ENCODE measurements around the gene IFNAR1.

The IFNAR1 gene

DNA sequence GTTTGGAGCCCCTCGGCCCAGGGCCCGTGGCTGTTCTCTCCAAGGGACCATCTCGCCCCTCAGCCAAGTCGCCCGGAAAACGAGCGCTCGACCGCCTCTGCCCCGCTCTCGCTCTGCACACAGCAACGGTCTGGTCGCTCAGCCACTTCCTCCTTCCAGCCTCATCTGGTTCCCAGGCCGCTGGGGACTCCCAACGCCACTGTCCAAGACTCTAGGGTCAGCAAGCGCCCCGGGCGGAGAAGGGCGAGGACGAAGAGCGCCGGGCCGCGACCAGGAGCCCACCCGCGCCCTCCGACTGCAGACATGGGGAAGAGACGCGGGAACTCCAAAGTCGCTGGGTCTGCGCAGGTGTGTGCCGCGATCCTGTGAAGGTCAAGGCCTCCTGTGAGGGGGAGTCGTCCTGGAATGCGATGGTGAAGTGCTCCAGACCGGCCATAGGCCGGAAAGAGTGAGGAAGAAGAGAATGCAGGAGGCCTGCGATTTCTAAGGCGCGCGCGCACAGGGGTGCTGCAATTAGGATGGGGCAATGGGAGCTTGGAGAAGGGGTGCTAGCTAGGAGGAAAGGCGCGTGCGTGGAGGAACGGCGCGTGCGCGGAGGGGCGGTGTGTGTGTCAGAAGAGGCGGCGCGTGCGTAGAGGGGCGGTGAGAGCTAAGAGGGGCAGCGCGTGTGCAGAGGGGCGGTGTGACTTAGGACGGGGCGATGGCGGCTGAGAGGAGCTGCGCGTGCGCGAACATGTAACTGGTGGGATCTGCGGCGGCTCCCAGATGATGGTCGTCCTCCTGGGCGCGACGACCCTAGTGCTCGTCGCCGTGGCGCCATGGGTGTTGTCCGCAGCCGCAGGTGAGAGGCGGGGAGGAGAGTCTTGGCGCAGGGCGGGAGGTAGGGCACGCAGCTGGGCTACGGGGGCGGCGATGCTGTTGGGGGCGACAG is at the start of gene IFNAR1:
IFNAR1 (plus strand) TSS at position 680 of the 931 bp plus-strand sequence; CDS start at position 766, 86 bp downstream.
- no CpG with 5 or more reads among the region's 86 CpGs for WGBS (ENCODE audit: insufficient coverage, insufficient read length)
- H3K4me3 ChIP-seq (ENCODE audit: low read length) = peak within 1 kb of the TSS; percentile 86; the same call in 1 of the 2 replicates
- DNase-seq (ENCODE audit: low read depth, low spot score) = peak; percentile 84
- no peaks in the 10 kb centered on the region for H3K27me3 ChIP-seq (ENCODE audit: control insufficient read depth, insufficient read depth, low read length)
- no peaks in the 10 kb centered on the region for H3K4me1 ChIP-seq (ENCODE audit: control insufficient read depth, insufficient read depth, low read length)
- H3K36me3 ChIP-seq (ENCODE audit: control insufficient read depth, insufficient read depth, low read length) = no peaks in the 10 kb centered on the region
- no peak within 1 kb of the TSS for H3K27ac ChIP-seq (ENCODE audit: low read length)
- no peaks in the 10 kb centered on the region for H3K9me3 ChIP-seq (ENCODE audit: control insufficient read depth, insufficient read depth, low read length)

DNA sequence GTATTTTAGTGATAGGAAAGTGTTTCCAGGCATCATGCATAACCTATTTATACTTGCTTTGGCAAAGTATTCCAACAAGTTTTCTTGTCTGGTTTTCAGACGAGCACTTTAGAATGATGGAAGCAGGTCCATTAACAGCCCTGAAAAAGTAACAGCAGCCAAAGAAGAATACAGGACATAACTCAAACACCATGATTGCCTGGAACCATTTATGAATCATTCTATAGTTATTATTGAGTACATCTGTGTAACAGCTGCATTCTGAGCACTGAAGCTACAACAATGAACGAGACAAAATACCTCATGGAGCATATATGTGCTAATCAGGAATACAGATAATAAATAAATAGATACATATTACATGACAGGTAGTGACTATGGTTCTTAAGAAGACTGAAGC is 46.0 kb upstream of the IFNAR1 start:
- H3K27ac ChIP-seq (ENCODE audit: low read length) = no peak overlapping the region
- H3K4me1 ChIP-seq (ENCODE audit: control insufficient read depth, insufficient read depth, low read length) = no peaks in the 10 kb centered on the region
- no CpG with 5 or more reads among the region's 2 CpGs for WGBS (ENCODE audit: insufficient coverage, insufficient read length)
- H3K36me3 ChIP-seq (ENCODE audit: control insufficient read depth, insufficient read depth, low read length) = no peaks in the 10 kb centered on the region
- H3K27me3 ChIP-seq (ENCODE audit: control insufficient read depth, insufficient read depth, low read length) = no peaks in the 10 kb centered on the region
- no peak overlapping the region for H3K4me3 ChIP-seq (ENCODE audit: low read length)
- H3K9me3 ChIP-seq (ENCODE audit: control insufficient read depth, insufficient read depth, low read length) = no peaks in the 10 kb centered on the region
- DNase-seq (ENCODE audit: low read depth, low spot score) = no peak

DNA sequence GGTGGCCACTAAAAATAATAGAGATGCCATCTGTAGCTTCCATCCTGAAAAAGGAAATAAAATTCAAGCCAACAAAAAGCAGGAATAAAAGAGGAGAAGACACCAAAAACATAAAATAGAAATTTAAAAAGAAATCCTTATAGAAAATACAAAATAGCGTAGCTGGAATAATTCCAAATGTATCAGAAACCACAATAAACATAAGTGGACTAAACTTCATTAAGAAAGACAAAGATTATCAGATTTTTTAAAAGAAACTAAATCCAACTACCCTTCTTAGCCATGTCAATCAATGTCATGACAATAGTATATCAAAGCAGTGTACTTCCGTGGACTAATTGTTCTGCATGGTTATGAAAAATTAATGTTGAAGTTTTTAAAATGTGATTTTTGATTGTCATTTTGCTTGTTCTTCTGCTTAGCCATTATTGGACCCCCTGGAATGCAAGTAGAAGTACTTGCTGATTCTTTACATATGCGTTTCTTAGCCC is 45.4 kb upstream of the IFNAR1 start:
- Histone ChIP-seq H3K27me3 (ENCODE audit: control insufficient read depth, insufficient read depth, low read length) (no peaks in the 10 kb centered on the region), H3K4me1 (ENCODE audit: control insufficient read depth, insufficient read depth, low read length) (no peaks in the 10 kb centered on the region), H3K4me3 (ENCODE audit: low read length) (no peak overlapping the region), H3K9me3 (ENCODE audit: control insufficient read depth, insufficient read depth, low read length) (no peaks in the 10 kb centered on the region), H3K27ac (ENCODE audit: low read length) (no peak overlapping the region), H3K36me3 (ENCODE audit: control insufficient read depth, insufficient read depth, low read length) (no peaks in the 10 kb centered on the region)
- no peak for DNase-seq (ENCODE audit: low read depth, low spot score)
- WGBS (ENCODE audit: insufficient coverage, insufficient read length) = no CpG with 5 or more reads among the region's 3 CpGs

DNA sequence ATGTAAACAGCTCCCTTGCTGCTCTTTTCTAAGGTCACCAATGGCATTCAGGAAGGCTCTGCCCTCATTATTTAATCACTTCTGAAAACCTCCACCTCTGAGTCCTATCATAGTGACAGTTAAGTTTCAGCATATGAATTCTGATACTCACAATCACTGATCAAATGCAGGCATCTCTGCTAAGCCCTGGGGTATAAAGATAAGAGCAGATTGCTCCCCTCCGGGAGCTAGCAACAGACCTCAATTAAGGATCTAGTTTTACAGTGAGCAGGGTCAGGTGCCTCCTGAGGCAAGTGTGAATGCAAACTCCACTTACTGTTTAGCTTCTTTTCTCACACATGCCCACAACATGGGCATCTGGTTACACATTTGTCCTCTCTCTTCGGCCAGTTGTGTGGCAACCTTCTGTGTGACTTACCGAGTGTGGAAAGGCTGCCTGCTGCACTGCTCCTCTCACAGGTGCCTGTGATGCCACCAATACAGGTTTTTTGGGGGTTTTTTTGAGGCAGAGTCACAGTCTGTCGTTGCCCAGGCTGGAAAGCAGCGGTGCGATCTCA is 43.6 kb upstream of the IFNAR1 start:
- DNase-seq (ENCODE audit: low read depth, low spot score) = no peak
- H3K36me3 ChIP-seq (ENCODE audit: control insufficient read depth, insufficient read depth, low read length) = no peaks in the 10 kb centered on the region

DNA sequence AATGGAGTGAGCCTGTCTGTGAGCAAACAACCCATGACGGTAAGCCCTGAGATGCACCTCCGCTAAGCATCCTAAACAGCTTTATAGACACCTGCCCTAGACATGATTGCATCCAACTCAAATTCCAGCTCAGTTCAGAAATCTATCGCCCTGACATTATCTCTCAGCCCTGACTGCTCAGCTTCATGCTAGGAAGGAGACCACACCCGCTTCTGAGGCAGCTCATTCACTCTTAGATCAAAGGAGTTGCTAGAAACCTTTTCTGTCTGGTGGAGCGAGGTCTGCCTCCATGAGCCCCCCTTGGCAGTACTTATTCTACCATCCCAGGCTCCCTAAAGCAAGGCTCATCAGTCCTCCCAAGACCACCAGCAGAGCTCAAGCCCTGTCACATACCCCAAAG is 41.6 kb upstream of the IFNAR1 start:
- no CpG with 5 or more reads among the region's 5 CpGs for WGBS (ENCODE audit: insufficient coverage, insufficient read length)
- Histone ChIP-seq H3K4me3 (ENCODE audit: low read length) (no peak overlapping the region), H3K9me3 (ENCODE audit: control insufficient read depth, insufficient read depth, low read length) (no peaks in the 10 kb centered on the region), H3K36me3 (ENCODE audit: control insufficient read depth, insufficient read depth, low read length) (no peaks in the 10 kb centered on the region), H3K4me1 (ENCODE audit: control insufficient read depth, insufficient read depth, low read length) (no peaks in the 10 kb centered on the region), H3K27ac (ENCODE audit: low read length) (no peak overlapping the region), H3K27me3 (ENCODE audit: control insufficient read depth, insufficient read depth, low read length) (no peaks in the 10 kb centered on the region)
- no peak for DNase-seq (ENCODE audit: low read depth, low spot score)

More for the DNA sequence above, 43.6 kb upstream of the IFNAR1 start:
- H3K27ac ChIP-seq (ENCODE audit: low read length) = no peak overlapping the region
- H3K4me1 ChIP-seq (ENCODE audit: control insufficient read depth, insufficient read depth, low read length) = no peaks in the 10 kb centered on the region
- no peaks in the 10 kb centered on the region for H3K9me3 ChIP-seq (ENCODE audit: control insufficient read depth, insufficient read depth, low read length)
- no peak overlapping the region for H3K4me3 ChIP-seq (ENCODE audit: low read length)
- H3K27me3 ChIP-seq (ENCODE audit: control insufficient read depth, insufficient read depth, low read length) = no peaks in the 10 kb centered on the region
- WGBS (ENCODE audit: insufficient coverage, insufficient read length) = no CpG with 5 or more reads among the region's 6 CpGs

DNA sequence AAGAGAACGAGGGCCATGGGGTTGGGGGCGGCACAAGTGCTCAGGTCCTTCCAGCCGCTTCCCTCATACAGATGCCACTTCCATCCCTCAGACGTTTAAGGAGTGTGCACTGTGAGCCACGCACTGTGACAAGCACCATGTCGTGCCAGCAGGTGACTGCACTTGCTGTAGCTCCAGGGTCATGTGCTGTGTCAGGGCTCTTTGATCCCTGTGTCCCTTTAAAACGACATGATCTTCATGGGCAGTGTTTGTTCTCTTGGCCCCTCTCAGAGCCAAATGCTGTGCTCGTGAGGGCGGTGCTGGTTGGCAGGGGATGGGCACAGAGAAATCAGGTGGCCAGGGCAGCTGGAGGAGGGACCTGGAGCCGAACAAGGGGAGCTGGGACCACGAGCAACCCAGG is 38.7 kb upstream of the IFNAR1 start:
- H3K4me3 ChIP-seq (ENCODE audit: low read length) = no peak overlapping the region
- DNase-seq (ENCODE audit: low read depth, low spot score) = no peak
- no CpG with 5 or more reads among the region's 11 CpGs for WGBS (ENCODE audit: insufficient coverage, insufficient read length)
- H3K9me3 ChIP-seq (ENCODE audit: control insufficient read depth, insufficient read depth, low read length) = no peaks in the 10 kb centered on the region
- H3K36me3 ChIP-seq (ENCODE audit: control insufficient read depth, insufficient read depth, low read length) = no peaks in the 10 kb centered on the region
- H3K4me1 ChIP-seq (ENCODE audit: control insufficient read depth, insufficient read depth, low read length) = no peaks in the 10 kb centered on the region
- H3K27ac ChIP-seq (ENCODE audit: low read length) = no peak overlapping the region
- H3K27me3 ChIP-seq (ENCODE audit: control insufficient read depth, insufficient read depth, low read length) = no peaks in the 10 kb centered on the region

DNA sequence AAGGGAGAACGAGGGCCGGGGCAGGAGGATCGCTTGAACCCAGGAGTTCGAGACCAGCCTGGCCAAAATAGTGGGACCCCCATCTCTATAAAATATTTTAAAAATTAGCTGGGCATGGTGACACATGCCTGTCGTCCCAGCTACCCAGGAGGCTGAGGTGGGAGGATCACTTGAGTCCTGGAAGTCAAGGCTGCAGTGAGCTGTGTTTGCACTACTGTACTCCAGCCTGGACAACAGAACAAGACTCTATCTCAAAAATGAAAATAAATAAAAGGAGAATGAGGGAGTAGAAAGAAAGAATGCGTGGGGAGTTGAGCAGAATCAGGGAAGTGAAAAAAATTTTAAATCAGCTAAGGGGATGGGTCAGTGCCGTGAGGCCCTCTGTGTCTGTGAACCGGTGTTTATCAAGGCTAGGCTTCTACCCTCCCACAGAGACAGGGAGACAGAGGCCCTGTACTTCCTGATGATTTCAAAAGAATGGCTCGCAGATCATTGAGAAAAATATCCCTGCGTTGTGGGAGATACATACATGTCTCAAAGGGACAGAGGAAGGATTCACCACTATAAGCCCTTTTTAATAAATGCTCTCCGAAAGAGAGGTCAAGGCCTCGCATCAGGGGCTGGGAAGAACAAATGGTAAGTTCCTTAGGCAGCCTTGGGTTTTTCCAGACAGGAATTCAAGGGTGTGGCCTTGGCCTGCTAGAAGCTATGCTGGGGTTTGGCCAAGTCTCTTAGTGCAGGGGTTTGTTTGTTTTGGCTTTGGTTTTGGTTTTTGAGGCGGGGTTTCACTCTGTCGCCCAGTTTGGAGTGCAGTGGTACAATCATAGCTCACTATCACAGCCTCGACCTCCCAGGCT is 37.9 kb upstream of the IFNAR1 start:
- Histone ChIP-seq H3K4me3 (ENCODE audit: low read length) (no peak overlapping the region), H3K27me3 (ENCODE audit: control insufficient read depth, insufficient read depth, low read length) (no peaks in the 10 kb centered on the region), H3K27ac (ENCODE audit: low read length) (no peak overlapping the region), H3K36me3 (ENCODE audit: control insufficient read depth, insufficient read depth, low read length) (no peaks in the 10 kb centered on the region), H3K9me3 (ENCODE audit: control insufficient read depth, insufficient read depth, low read length) (no peaks in the 10 kb centered on the region), H3K4me1 (ENCODE audit: control insufficient read depth, insufficient read depth, low read length) (no peaks in the 10 kb centered on the region)
- 100% methylated on average over 1 of the region's 15 CpGs for WGBS (ENCODE audit: insufficient coverage, insufficient read length)
- no peak for DNase-seq (ENCODE audit: low read depth, low spot score)

DNA sequence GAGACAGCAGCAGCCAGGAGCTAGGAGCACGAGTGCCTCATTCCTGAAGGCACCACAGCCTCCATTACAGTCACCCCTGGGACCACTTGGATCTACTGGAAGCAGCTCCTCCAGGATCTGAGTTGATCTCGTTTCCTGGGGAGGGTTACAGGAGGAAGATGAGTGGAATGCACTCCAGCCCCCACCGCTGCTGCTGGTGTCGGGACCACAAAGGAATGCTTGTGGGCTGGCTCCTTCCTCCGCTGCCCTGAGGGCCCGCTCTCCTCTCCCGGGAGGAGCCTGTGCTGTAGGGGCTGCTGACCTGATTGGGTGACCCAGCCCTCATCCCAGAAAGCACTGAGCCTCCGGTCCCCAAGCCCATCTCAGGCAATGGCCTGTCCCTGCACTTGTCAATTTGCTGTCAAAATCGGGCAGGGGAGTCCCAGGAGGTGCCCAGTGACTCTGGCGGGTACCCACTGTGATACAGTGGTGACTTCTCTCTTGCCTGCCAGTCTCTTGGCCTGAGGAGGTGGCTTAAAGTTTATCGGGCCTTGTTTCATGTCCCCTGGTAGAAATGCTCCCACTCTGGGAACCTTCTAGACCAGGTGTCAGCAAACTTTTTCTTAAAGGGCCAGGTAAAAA is 35.5 kb upstream of the IFNAR1 start:
- no peak for DNase-seq (ENCODE audit: low read depth, low spot score)
- Histone ChIP-seq H3K36me3 (ENCODE audit: control insufficient read depth, insufficient read depth, low read length) (no peaks in the 10 kb centered on the region), H3K4me3 (ENCODE audit: low read length) (no peak overlapping the region; the same call in 1 of the 2 replicates), H3K27ac (ENCODE audit: low read length) (no peak overlapping the region), H3K27me3 (ENCODE audit: control insufficient read depth, insufficient read depth, low read length) (no peaks in the 10 kb centered on the region), H3K4me1 (ENCODE audit: control insufficient read depth, insufficient read depth, low read length) (no peaks in the 10 kb centered on the region), H3K9me3 (ENCODE audit: control insufficient read depth, insufficient read depth, low read length) (no peaks in the 10 kb centered on the region)
- WGBS (ENCODE audit: insufficient coverage, insufficient read length) = no CpG with 5 or more reads among the region's 11 CpGs

DNA sequence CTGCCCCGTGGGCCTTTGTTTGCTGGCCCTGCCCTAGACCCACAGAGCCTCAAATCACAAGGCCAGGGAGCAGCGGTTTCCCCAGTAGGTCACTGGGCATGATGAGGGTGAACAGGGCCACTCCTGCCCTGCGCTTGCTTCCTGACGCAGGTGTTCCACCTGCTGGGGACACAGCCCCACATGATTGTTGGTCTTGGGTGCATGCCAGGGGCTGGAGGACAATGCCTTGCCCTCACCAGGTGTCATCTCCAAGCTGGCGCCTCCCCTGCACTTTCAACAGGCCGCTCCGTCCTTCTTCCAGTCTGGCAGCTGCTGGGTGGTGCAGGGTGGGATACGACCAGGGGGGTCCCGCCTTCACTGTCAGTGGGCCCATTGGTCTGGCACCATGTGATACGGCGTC is 34.3 kb upstream of the IFNAR1 start:
- H3K9me3 ChIP-seq (ENCODE audit: control insufficient read depth, insufficient read depth, low read length) = no peaks in the 10 kb centered on the region
- H3K4me1 ChIP-seq (ENCODE audit: control insufficient read depth, insufficient read depth, low read length) = no peaks in the 10 kb centered on the region
- no peak overlapping the region for H3K4me3 ChIP-seq (ENCODE audit: low read length)
- no peak overlapping the region for H3K27ac ChIP-seq (ENCODE audit: low read length)
- WGBS (ENCODE audit: insufficient coverage, insufficient read length) = no CpG with 5 or more reads among the region's 11 CpGs
- H3K27me3 ChIP-seq (ENCODE audit: control insufficient read depth, insufficient read depth, low read length) = no peaks in the 10 kb centered on the region
- no peak for DNase-seq (ENCODE audit: low read depth, low spot score)
- no peaks in the 10 kb centered on the region for H3K36me3 ChIP-seq (ENCODE audit: control insufficient read depth, insufficient read depth, low read length)

DNA sequence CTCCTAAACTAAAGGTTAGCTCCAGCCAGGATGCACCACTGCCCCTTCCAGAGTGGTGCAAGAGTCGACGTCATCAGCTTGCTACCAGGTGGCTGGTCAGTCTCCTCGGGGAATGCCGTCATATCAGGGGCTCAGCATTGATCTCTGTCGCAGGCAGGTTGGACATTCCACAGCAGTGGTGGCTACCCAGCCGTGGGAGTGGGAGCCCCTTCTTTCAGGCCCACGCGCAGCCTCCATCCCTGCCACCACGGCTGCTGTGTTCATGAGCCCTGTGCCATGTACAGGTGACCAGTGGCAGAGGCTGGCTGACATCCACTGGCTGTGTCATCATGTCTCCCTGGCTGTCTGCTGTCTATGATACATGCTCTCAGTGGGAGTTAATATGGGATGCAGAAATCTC is 33.1 kb upstream of the IFNAR1 start:
- Histone ChIP-seq H3K27me3 (ENCODE audit: control insufficient read depth, insufficient read depth, low read length) (no peaks in the 10 kb centered on the region), H3K27ac (ENCODE audit: low read length) (no peak overlapping the region), H3K9me3 (ENCODE audit: control insufficient read depth, insufficient read depth, low read length) (no peaks in the 10 kb centered on the region), H3K36me3 (ENCODE audit: control insufficient read depth, insufficient read depth, low read length) (no peaks in the 10 kb centered on the region), H3K4me1 (ENCODE audit: control insufficient read depth, insufficient read depth, low read length) (no peaks in the 10 kb centered on the region), H3K4me3 (ENCODE audit: low read length) (no peak overlapping the region)
- no CpG with 5 or more reads among the region's 9 CpGs for WGBS (ENCODE audit: insufficient coverage, insufficient read length)
- DNase-seq (ENCODE audit: low read depth, low spot score) = no peak
